GM23248 (cell line): Measurements from ENCODE around the gene SKAP2.

ENCODE experiments used
- EZH2 ChIP-seq: fragments of 200-600 bp; sonication (generic); IDR thresholded peaks from 2 replicates; pipeline ENCODE4 v1.6.1; 2018; ENCODE audit warnings: antibody characterized with exemption, mild to moderate bottlenecking; ENCODE audit not compliant: insufficient read depth, poor library complexity, severe bottlenecking
- EZH2phosphoT487 ChIP-seq: fragments of 200-600 bp; sonication (generic); IDR thresholded peaks from 2 replicates; pipeline ENCODE4 v1.6.1; 2018; ENCODE audit warnings: antibody characterized with exemption, moderate library complexity, mild to moderate bottlenecking, low read depth; ENCODE audit not compliant: insufficient read depth

- no peak for TF ChIP-seq EZH2
- no peak for TF ChIP-seq EZH2phosphoT487
Observed at GRCh38 chr7:26700893-26701292, 163.5 kb downstream of the SKAP2 start.
